Loucy (cell line): ENCODE results near the gene TRRAP.

ENCODE experiments used
- EZH2phosphoT487 ChIP-seq: fragments of 200-600 bp; IDR thresholded peaks from 2 replicates; pipeline ENCODE4 v1.6.1; 2018; ENCODE audit warnings: antibody characterized with exemption, mild to moderate bottlenecking, moderate library complexity, borderline replicate concordance
- TF ChIP-seq, protein P1 (sequence below): fragments of 200-600 bp; sonication (generic); conservative IDR thresholded peaks from 2 replicates; pipeline ENCODE4 v1.5.1; 2014; ENCODE audit warnings: mild to moderate bottlenecking, antibody characterized with exemption, low read length

DNA sequence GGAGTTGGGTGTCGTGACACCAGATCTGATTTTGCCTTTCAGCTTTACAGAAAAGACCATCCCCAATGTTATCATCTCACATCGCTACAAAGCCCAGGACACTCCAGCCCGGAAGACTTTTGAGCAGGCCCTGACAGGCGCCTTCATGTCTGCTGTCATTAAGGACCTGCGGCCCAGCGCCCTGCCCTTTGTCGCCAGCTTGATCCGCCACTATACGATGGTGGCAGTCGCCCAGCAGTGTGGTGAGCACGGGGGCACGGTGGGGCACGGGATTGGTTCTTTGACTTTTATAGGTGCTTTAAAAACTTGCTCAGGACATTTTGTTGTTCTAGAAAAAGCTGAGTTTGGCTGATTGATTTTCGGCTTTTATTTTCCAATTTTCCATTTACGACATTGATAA, 48.8 kb downstream of the TRRAP start:
- TF ChIP-seq, protein P1, sequence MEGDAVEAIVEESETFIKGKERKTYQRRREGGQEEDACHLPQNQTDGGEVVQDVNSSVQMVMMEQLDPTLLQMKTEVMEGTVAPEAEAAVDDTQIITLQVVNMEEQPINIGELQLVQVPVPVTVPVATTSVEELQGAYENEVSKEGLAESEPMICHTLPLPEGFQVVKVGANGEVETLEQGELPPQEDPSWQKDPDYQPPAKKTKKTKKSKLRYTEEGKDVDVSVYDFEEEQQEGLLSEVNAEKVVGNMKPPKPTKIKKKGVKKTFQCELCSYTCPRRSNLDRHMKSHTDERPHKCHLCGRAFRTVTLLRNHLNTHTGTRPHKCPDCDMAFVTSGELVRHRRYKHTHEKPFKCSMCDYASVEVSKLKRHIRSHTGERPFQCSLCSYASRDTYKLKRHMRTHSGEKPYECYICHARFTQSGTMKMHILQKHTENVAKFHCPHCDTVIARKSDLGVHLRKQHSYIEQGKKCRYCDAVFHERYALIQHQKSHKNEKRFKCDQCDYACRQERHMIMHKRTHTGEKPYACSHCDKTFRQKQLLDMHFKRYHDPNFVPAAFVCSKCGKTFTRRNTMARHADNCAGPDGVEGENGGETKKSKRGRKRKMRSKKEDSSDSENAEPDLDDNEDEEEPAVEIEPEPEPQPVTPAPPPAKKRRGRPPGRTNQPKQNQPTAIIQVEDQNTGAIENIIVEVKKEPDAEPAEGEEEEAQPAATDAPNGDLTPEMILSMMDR = no peak
- no peak for TF ChIP-seq EZH2phosphoT487
